Fibroblast of the conjunctiva (primary cell): ENCODE measurements around the gene PARVB.

Experiments
- DNase-seq: peaks from one replicate; pipeline ENCODE4 v3.0.0-alpha.2; 2010; ENCODE audit warnings: low read depth

Gene PARVB

GRCh38 chr22:44136786-44137185, 112.7 kb downstream of the PARVB start:
- no peak for DNase-seq

GRCh38 chr22:44137415-44137814, 113.3 kb downstream of the PARVB start:
- DNase-seq: no peak

GRCh38 chr22:44139773-44140172, 115.7 kb downstream of the PARVB start:
- no peak for DNase-seq

GRCh38 chr22:44142421-44143104, 118.5 kb downstream of the PARVB start:
- DNase-seq: no peak

- no peak for DNase-seq
Observed at GRCh38 chr22:44143105-44143474, 119.0 kb downstream of the PARVB start.

- no peak for DNase-seq
Observed at GRCh38 chr22:44143579-44143978, 119.5 kb downstream of the PARVB start.

GRCh38 chr22:44144046-44144569, 120.0 kb downstream of the PARVB start:
- no peak for DNase-seq

- no peak for DNase-seq
Observed at GRCh38 chr22:44145544-44145943, 121.4 kb downstream of the PARVB start.

GRCh38 chr22:44146088-44146861, 122.2 kb downstream of the PARVB start:
- no peak for DNase-seq

GRCh38 chr22:44147008-44147645, 123.0 kb downstream of the PARVB start:
- no peak for DNase-seq

GRCh38 chr22:44147821-44148574, 123.9 kb downstream of the PARVB start:
- no peak for DNase-seq

- DNase-seq: peak; percentile 50
Observed at GRCh38 chr22:44151676-44152075, 127.6 kb downstream of the PARVB start.

GRCh38 chr22:44153710-44154109, 129.6 kb downstream of the PARVB start:
- DNase-seq: no peak

- no peak for DNase-seq
Observed at GRCh38 chr22:44154436-44154942, 130.4 kb downstream of the PARVB start.

- DNase-seq: no peak
Observed at GRCh38 chr22:44155115-44155514, 131.0 kb downstream of the PARVB start.

GRCh38 chr22:44157916-44158618, 134.0 kb downstream of the PARVB start:
- DNase-seq: no peak

- DNase-seq: no peak
Observed at GRCh38 chr22:44158816-44159215, 134.7 kb downstream of the PARVB start.

GRCh38 chr22:44159221-44159620, 135.1 kb downstream of the PARVB start:
- DNase-seq: no peak

- no peak for DNase-seq
Observed at GRCh38 chr22:44159811-44160210, 135.7 kb downstream of the PARVB start.

- DNase-seq: no peak
Observed at GRCh38 chr22:44160421-44160820, 136.3 kb downstream of the PARVB start.

GRCh38 chr22:44161673-44162072, 137.6 kb downstream of the PARVB start:
- DNase-seq: no peak
